Hematopoietic multipotent progenitor cell (in vitro differentiated cells): ENCODE results near the gene AGMO. TPM values are rescaled to one million over a fixed set of nuclear protein-coding genes. Genes with fewer than 3 reads are reported as not detected.

ENCODE experiments used
- DNase-seq, 3 donors: peaks; one replicate each; pipeline ENCODE4 v3.0.0-alpha.2; 2011 to 2015; ENCODE audit warnings: low read depth in 2 of 3, low spot score in 2 of 3
- total RNA-seq: library from RNA; depleted of rRNA; stranded (reverse); fragments of >200 nt; gene quantifications from one replicate; pipeline ENCODE4 v1.2.3, GENCODE V29; 2012

AGMO gene
- not detected for total RNA-seq

GRCh38 chr7:15561835-15562234 is at the start of gene AGMO:
TSS of gene AGMO (minus strand) at chr7:15562015.
- no peak for DNase-seq

- DNase-seq: no peak
These were observed 48.7 kb upstream of the AGMO start for GRCh38 chr7:15610503-15610902.

GRCh38 chr7:15609287-15609686 is 47.5 kb upstream of the AGMO start:
- no peak for DNase-seq

- DNase-seq: no peak
These were observed 45.9 kb upstream of the AGMO start for GRCh38 chr7:15607529-15608210.

GRCh38 chr7:15606561-15606960 is 44.7 kb upstream of the AGMO start:
- DNase-seq: no peak

- no peak for DNase-seq
These were observed 42.4 kb upstream of the AGMO start for GRCh38 chr7:15604166-15604565.

- DNase-seq: no peak
These were observed 41.3 kb upstream of the AGMO start for GRCh38 chr7:15603124-15603523.

- DNase-seq: no peak
These were observed 40.4 kb upstream of the AGMO start for GRCh38 chr7:15602236-15602635.

GRCh38 chr7:15601175-15601574 is 39.4 kb upstream of the AGMO start:
- no peak for DNase-seq

- DNase-seq: no peak
These were observed 38.5 kb upstream of the AGMO start for GRCh38 chr7:15600298-15600697.

GRCh38 chr7:15594461-15594860 is 32.6 kb upstream of the AGMO start:
- no peak for DNase-seq

- DNase-seq: no peak
These were observed 31.6 kb upstream of the AGMO start for GRCh38 chr7:15593382-15593781.

GRCh38 chr7:15586266-15586665 is 24.5 kb upstream of the AGMO start:
- DNase-seq: no peak

- no peak for DNase-seq
These were observed 22.8 kb upstream of the AGMO start for GRCh38 chr7:15584575-15584974.

- DNase-seq: no peak
These were observed 21.0 kb upstream of the AGMO start for GRCh38 chr7:15582773-15583172.

- DNase-seq: no peak
These were observed 19.6 kb upstream of the AGMO start for GRCh38 chr7:15581352-15581951.

- DNase-seq: no peak
These were observed 19.0 kb upstream of the AGMO start for GRCh38 chr7:15580604-15581351.

- DNase-seq: no peak
These were observed 15.8 kb upstream of the AGMO start for GRCh38 chr7:15577600-15577999.

GRCh38 chr7:15571301-15571878 is 9.6 kb upstream of the AGMO start:
- no peak for DNase-seq

GRCh38 chr7:15567652-15568051 is 5.8 kb upstream of the AGMO start:
- DNase-seq: no peak

- DNase-seq: no peak
These were observed 5.2 kb upstream of the AGMO start for GRCh38 chr7:15567036-15567435.

GRCh38 chr7:15566476-15566875 is 4.7 kb upstream of the AGMO start:
- DNase-seq: no peak
